Bone marrow (tissue), 2 donors: ENCODE data around the gene PTPRH.

Experiments used
- DNase-seq, 2 donors: peaks; one replicate each; lab custom pipeline; 2025; lab: John Stamatoyannopoulos, UW

Gene PTPRH

GRCh38 chr19:55208880-55209692, at the start of gene PTPRH:
Gene PTPRH, minus strand, starts transcription at chr19:55209501. Its CDS starts 68 bp downstream, at chr19:55209433.
- no peak for DNase-seq

- no peak for DNase-seq
Observed at GRCh38 chr19:55258476-55258827, 49.2 kb upstream of the PTPRH start.

- DNase-seq = peak in 1 of 2 donors; percentile 27
Observed at GRCh38 chr19:55257461-55258420, 48.4 kb upstream of the PTPRH start.

- DNase-seq = no peak
Observed at GRCh38 chr19:55256562-55257460, 47.5 kb upstream of the PTPRH start.

GRCh38 chr19:55255618-55256423, 46.5 kb upstream of the PTPRH start:
- DNase-seq = peak; percentile 20 to 28

GRCh38 chr19:55254625-55254977, 45.3 kb upstream of the PTPRH start:
- no peak for DNase-seq

- DNase-seq = peak; percentile 47 to 86
Observed at GRCh38 chr19:55253842-55254624, 44.7 kb upstream of the PTPRH start.

GRCh38 chr19:55252760-55253663, 43.7 kb upstream of the PTPRH start:
- DNase-seq = no peak

GRCh38 chr19:55251341-55252081, 42.2 kb upstream of the PTPRH start:
- peak in 1 of 2 donors; percentile 75 for DNase-seq

GRCh38 chr19:55250262-55251036, 41.1 kb upstream of the PTPRH start:
- no peak for DNase-seq

GRCh38 chr19:55249841-55250240, 40.5 kb upstream of the PTPRH start:
- no peak for DNase-seq

GRCh38 chr19:55248704-55249103, 39.4 kb upstream of the PTPRH start:
- no peak for DNase-seq

- DNase-seq = no peak
Observed at GRCh38 chr19:55248166-55248675, 38.9 kb upstream of the PTPRH start.

GRCh38 chr19:55247621-55248099, 38.4 kb upstream of the PTPRH start:
- no peak for DNase-seq

GRCh38 chr19:55246462-55247451, 37.5 kb upstream of the PTPRH start:
- no peak for DNase-seq
